Stomach (tissue), 4 donors: ENCODE measurements around the gene SMC1B.

Experiments
- POLR2A ChIP-seq, 4 donors: fragments of 450-650 bp; IDR thresholded peaks; one replicate each; pipeline ENCODE4 v1.6.1; 2016; ENCODE audit warnings: antibody characterized with exemption in 4 of 4, control low read depth in 2 of 4, mild to moderate bottlenecking in 1 of 4, moderate library complexity in 1 of 4
- POLR2AphosphoS5 ChIP-seq, 3 donors: sonication (generic); formaldehyde crosslinking; IDR thresholded peaks; one replicate each; pipeline ENCODE4 v1.6.1; 2016; ENCODE audit warnings: antibody characterized with exemption in 3 of 3
- TF ChIP-seq, protein P1 (sequence below), 7 experiments: fragments of 450-650 bp in 4 of 7; fragments of 200-600 bp in 3 of 7; sonication (generic) in 3 of 7; IDR thresholded peaks; one replicate each; pipeline ENCODE4 v1.5.1; 2016 to 2019; ENCODE audit warnings: antibody characterized with exemption in 7 of 7, control low read depth in 2 of 7, mild to moderate bottlenecking in 1 of 7

- TF ChIP-seq, protein P1, sequence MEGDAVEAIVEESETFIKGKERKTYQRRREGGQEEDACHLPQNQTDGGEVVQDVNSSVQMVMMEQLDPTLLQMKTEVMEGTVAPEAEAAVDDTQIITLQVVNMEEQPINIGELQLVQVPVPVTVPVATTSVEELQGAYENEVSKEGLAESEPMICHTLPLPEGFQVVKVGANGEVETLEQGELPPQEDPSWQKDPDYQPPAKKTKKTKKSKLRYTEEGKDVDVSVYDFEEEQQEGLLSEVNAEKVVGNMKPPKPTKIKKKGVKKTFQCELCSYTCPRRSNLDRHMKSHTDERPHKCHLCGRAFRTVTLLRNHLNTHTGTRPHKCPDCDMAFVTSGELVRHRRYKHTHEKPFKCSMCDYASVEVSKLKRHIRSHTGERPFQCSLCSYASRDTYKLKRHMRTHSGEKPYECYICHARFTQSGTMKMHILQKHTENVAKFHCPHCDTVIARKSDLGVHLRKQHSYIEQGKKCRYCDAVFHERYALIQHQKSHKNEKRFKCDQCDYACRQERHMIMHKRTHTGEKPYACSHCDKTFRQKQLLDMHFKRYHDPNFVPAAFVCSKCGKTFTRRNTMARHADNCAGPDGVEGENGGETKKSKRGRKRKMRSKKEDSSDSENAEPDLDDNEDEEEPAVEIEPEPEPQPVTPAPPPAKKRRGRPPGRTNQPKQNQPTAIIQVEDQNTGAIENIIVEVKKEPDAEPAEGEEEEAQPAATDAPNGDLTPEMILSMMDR (IDR thresholded peaks at IDR 0.05) = no peak
- TF ChIP-seq POLR2A (IDR thresholded peaks at IDR 0.05) (no peak), POLR2AphosphoS5 (IDR thresholded peaks at IDR 0.05) (no peak)
These were observed 81.4 kb downstream of the SMC1B start for GRCh38 chr22:45332001-45332400.
